Gastrocnemius medialis (tissue), 4 donors: ENCODE data around the gene CXCL17.

Experiments used
- POLR2A ChIP-seq, 2 donors: fragments of 450-650 bp; IDR thresholded peaks; one replicate each; pipeline ENCODE4 v1.6.1; 2017; ENCODE audit warnings: antibody characterized with exemption in 2 of 2, mild to moderate bottlenecking in 2 of 2, moderate library complexity in 2 of 2
- TF ChIP-seq, protein P1 (sequence below), 5 experiments: fragments of 450-650 bp in 3 of 5; fragments of 200-600 bp in 2 of 5; sonication (generic) in 2 of 5; IDR thresholded peaks in 4 of 5; conservative IDR thresholded peaks in 1 of 5; 1 replicate in 4 of 5; 2 replicates in 1 of 5; pipeline ENCODE4 v1.5.1; 2016 to 2019; ENCODE audit warnings: antibody characterized with exemption in 5 of 5, mild to moderate bottlenecking in 3 of 5, moderate library complexity in 3 of 5

DNA sequence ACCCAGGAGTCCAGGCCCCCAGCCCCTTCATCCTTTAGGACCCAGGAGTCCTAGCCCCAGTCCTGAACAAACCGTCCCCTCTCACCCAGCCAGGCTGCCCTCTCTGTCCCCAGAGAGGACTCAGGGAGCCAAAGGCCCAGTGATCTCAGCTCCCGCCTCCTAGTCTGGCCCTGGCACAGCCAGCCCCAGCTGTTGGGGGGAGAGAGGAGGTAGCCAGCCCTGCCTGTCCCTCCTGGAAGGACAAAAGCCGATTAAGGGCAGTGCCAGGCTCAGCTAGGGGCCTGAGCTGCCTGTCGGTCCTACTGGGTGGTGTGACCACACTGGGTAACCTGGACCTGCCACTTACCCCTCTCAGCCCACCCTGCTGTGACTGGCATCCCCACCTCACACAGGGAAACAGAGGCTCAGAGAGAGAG is 30.1 kb downstream of the CXCL17 start:
- TF ChIP-seq, protein P1, sequence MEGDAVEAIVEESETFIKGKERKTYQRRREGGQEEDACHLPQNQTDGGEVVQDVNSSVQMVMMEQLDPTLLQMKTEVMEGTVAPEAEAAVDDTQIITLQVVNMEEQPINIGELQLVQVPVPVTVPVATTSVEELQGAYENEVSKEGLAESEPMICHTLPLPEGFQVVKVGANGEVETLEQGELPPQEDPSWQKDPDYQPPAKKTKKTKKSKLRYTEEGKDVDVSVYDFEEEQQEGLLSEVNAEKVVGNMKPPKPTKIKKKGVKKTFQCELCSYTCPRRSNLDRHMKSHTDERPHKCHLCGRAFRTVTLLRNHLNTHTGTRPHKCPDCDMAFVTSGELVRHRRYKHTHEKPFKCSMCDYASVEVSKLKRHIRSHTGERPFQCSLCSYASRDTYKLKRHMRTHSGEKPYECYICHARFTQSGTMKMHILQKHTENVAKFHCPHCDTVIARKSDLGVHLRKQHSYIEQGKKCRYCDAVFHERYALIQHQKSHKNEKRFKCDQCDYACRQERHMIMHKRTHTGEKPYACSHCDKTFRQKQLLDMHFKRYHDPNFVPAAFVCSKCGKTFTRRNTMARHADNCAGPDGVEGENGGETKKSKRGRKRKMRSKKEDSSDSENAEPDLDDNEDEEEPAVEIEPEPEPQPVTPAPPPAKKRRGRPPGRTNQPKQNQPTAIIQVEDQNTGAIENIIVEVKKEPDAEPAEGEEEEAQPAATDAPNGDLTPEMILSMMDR (IDR thresholded peaks at IDR 0.05 in 4 of 5, conservative IDR thresholded peaks at IDR 0.05 in 1 of 5) = no peak
- TF ChIP-seq POLR2A (IDR thresholded peaks at IDR 0.05) = no peak
